Activated CD4-positive, alpha-beta T cell treated with anti-CD3 and anti-CD28 coated beads for 48 hours (primary cell): Measurements from ENCODE around the gene PARN.
"Not testable (repeated sequence)": the region's sequence is repeated elsewhere in the genome, so short reads cannot be mapped to it uniquely, and the experiment has no call there.

ENCODE experiments used
- DNase-seq: peaks from one replicate; pipeline ENCODE4 v3.0.0-alpha.2; 2020

PARN gene

GRCh38 chr16:14398014-14398717 is 231.9 kb downstream of the PARN start:
- no peak for DNase-seq

GRCh38 chr16:14395710-14396304 is 234.3 kb downstream of the PARN start:
- DNase-seq: not testable (repeated sequence)

GRCh38 chr16:14394834-14395233 is 235.2 kb downstream of the PARN start:
- DNase-seq: no peak

- DNase-seq: no peak
Observed at GRCh38 chr16:14392960-14393359, 237.1 kb downstream of the PARN start.

GRCh38 chr16:14389359-14389758 is 240.7 kb downstream of the PARN start:
- DNase-seq: no peak

GRCh38 chr16:14388243-14388642 is 241.8 kb downstream of the PARN start:
- DNase-seq: no peak

- DNase-seq: no peak
Observed at GRCh38 chr16:14386115-14386514, 243.9 kb downstream of the PARN start.
